ENCODE results near the gene TNS1.

Gene TNS1

GRCh38 chr2:217941339-217941738 is 61.5 kb downstream of the TNS1 start:
- no peak for DNase-seq

- no peak for DNase-seq
Observed at GRCh38 chr2:217940261-217941220, 62.3 kb downstream of the TNS1 start.

- no peak for DNase-seq
Observed at GRCh38 chr2:217939629-217940245, 63.1 kb downstream of the TNS1 start.

- DNase-seq, result no peak
Observed at GRCh38 chr2:217939220-217939619, 63.6 kb downstream of the TNS1 start.

GRCh38 chr2:217938036-217938435 is 64.8 kb downstream of the TNS1 start:
- no peak for DNase-seq

GRCh38 chr2:217937446-217937845 is 65.3 kb downstream of the TNS1 start:
- DNase-seq, result no peak

- no peak for DNase-seq
Observed at GRCh38 chr2:217936952-217937351, 65.8 kb downstream of the TNS1 start.

GRCh38 chr2:217935901-217936684 is 66.7 kb downstream of the TNS1 start:
- DNase-seq, result no peak

GRCh38 chr2:217935235-217935879 is 67.4 kb downstream of the TNS1 start:
- DNase-seq, result no peak

GRCh38 chr2:217934321-217935131 is 68.3 kb downstream of the TNS1 start:
- no peak for DNase-seq

GRCh38 chr2:217933617-217933993 is 69.2 kb downstream of the TNS1 start:
- no peak for DNase-seq

GRCh38 chr2:217932803-217933616 is 69.8 kb downstream of the TNS1 start:
- no peak for DNase-seq

- DNase-seq, result no peak
Observed at GRCh38 chr2:217931846-217932560, 70.8 kb downstream of the TNS1 start.

GRCh38 chr2:217930761-217931563 is 71.8 kb downstream of the TNS1 start:
- DNase-seq, result no peak

- no peak for DNase-seq
Observed at GRCh38 chr2:217929757-217930707, 72.8 kb downstream of the TNS1 start.

GRCh38 chr2:217929272-217929671 is 73.5 kb downstream of the TNS1 start:
- no peak for DNase-seq

- no peak for DNase-seq
Observed at GRCh38 chr2:217928324-217929181, 74.2 kb downstream of the TNS1 start.

Data from NCI-H1930 (cell line).